ENCODE data around the gene ZC3H12C.

The ZC3H12C gene

DNA sequence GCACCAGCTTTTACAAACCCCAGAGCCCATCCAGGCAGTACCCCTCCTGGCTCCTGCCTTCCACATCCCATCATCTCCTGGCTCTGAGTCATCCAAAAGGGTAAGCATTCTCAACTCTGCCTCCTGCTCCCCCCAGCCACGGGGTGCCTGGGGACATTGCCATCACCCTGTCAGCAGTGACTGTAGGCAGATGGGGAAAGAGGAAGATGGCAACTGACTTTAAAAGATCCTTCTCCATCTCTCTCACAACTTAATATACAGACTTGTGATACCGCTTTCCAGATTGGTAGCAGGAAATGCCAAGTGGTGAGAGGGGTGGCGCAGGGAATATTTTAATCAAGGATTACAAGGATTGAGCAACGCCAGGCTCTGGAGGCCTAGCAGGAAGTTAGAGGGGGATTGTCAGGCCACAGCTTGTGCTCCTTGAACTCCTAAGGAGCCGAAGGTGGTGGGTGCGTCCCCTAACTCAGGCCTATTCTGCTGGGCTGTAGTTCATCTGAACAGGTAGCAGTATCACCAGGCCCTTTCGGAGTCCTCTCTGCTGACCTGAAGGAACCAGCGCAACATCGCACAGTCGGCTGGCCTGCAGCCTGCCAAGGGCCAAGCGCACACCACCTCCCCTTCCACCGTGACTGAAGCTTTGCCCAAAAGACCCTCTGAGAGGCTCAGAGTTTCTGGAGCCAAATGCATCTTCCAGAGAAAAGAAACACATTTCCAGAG, 83.3 kb downstream of the ZC3H12C start:
- H3K27me3 ChIP-seq (ENCODE audit: control insufficient read depth in 5 of 5, insufficient read depth in 4 of 5, low read length in 5 of 5) = no peaks in the 10 kb centered on the region
- H3K4me3 ChIP-seq (ENCODE audit: low read depth in 1 of 5, low read length in 5 of 5) = no peak overlapping the region
- H3K9me3 ChIP-seq (ENCODE audit: control insufficient read depth in 5 of 5, low read length in 5 of 5) = no peaks in the 10 kb centered on the region
- no peak overlapping the region for H3K27ac ChIP-seq (ENCODE audit: low read depth, low read length)
- peaks cover 0 to 13% (median 7%) of the 10 kb centered on the region in 5 donors for H3K4me1 ChIP-seq (ENCODE audit: control insufficient read depth in 5 of 5, insufficient read depth in 5 of 5, low read length in 5 of 5)
- no peak overlapping the region for H3K9ac ChIP-seq (ENCODE audit: low read length in 5 of 5)
- H3K36me3 ChIP-seq (ENCODE audit: control insufficient read depth in 5 of 5, insufficient read depth in 5 of 5, low read length in 5 of 5) = no peaks in the 10 kb centered on the region

DNA sequence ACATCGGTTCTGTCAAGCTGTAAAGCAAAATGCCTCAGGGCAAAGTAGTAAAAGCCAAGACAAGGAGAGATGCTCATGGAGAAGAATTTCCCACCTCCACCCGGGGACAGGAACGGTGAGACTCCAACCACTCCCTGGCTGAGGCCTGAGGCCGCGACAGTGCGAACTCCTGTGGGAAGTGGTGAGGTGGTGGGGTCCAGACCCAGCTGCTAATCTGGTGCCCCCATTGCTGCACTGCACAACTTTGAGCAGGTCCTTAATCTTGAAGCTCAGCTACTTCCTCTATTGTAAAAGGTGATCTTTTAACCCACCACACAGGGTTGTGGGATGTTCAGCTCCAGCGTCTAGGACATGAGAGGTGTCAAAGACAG, 83.9 kb downstream of the ZC3H12C start:
- H3K27ac ChIP-seq (ENCODE audit: low read depth, low read length) = no peak overlapping the region
- peaks cover 0 to 13% (median 7%) of the 10 kb centered on the region in 5 donors for H3K4me1 ChIP-seq (ENCODE audit: control insufficient read depth in 5 of 5, insufficient read depth in 5 of 5, low read length in 5 of 5)

DNA sequence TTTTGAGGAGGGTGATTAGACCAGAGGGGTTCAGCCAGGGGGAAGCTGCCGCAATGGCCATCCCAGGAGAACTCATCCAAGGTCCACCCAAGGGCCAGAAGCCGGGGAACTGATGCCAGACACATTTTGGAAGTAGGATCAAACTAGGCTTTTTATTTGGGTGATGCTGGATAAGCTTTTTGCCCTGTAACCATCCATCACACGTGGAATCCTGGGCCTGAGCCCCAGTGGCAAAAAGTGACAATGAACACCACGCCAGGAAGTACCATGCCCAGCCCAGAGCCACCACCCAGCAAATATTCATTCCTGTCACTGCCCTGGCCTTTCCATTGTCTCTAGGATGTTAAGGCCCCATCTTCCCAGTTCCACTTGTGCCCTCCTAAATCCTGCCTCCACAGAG, 85.9 kb downstream of the ZC3H12C start:
- Histone ChIP-seq H3K9ac (ENCODE audit: low read length in 5 of 5) (no peak overlapping the region), H3K4me1 (ENCODE audit: control insufficient read depth in 5 of 5, insufficient read depth in 5 of 5, low read length in 5 of 5) (peaks cover 0 to 9% (median 7%) of the 10 kb centered on the region in 5 donors), H3K4me3 (ENCODE audit: low read depth in 1 of 5, low read length in 5 of 5) (no peak overlapping the region), H3K36me3 (ENCODE audit: control insufficient read depth in 5 of 5, insufficient read depth in 5 of 5, low read length in 5 of 5) (no peaks in the 10 kb centered on the region), H3K9me3 (ENCODE audit: control insufficient read depth in 5 of 5, low read length in 5 of 5) (no peaks in the 10 kb centered on the region), H3K27ac (ENCODE audit: low read depth, low read length) (no peak overlapping the region), H3K27me3 (ENCODE audit: control insufficient read depth in 5 of 5, insufficient read depth in 4 of 5, low read length in 5 of 5) (no peaks in the 10 kb centered on the region)

More for the DNA sequence above, 83.9 kb downstream of the ZC3H12C start:
- Histone ChIP-seq H3K36me3 (ENCODE audit: control insufficient read depth in 5 of 5, insufficient read depth in 5 of 5, low read length in 5 of 5) (no peaks in the 10 kb centered on the region), H3K9ac (ENCODE audit: low read length in 5 of 5) (no peak overlapping the region), H3K27me3 (ENCODE audit: control insufficient read depth in 5 of 5, insufficient read depth in 4 of 5, low read length in 5 of 5) (no peaks in the 10 kb centered on the region), H3K4me3 (ENCODE audit: low read depth in 1 of 5, low read length in 5 of 5) (no peak overlapping the region), H3K9me3 (ENCODE audit: control insufficient read depth in 5 of 5, low read length in 5 of 5) (no peaks in the 10 kb centered on the region)

DNA sequence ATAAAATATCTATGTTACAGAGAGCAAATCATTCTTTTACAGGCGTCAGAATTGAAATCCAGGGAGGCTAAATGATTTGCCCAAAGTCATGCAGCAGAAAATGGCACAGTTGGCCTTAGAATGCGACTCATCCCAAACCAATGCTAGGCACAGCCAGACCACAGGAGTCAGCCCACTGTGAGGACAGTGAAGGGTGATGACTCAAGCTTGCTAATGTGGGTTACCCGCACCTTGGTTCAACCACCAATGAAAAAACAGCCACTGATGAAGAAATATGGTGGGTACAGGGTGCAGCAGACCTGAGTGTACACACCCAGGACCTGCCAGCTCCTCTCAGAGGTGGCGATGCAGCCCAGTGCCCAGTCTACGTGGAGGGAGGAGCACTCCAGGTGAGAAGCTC, 89.7 kb downstream of the ZC3H12C start:
- H3K4me3 ChIP-seq (ENCODE audit: low read depth in 1 of 5, low read length in 5 of 5) = no peak overlapping the region
- no peak overlapping the region for H3K9ac ChIP-seq (ENCODE audit: low read length in 5 of 5)
- peaks cover 0 to 2% (median 0%) of the 10 kb centered on the region in 5 donors for H3K36me3 ChIP-seq (ENCODE audit: control insufficient read depth in 5 of 5, insufficient read depth in 5 of 5, low read length in 5 of 5)
- no peaks in the 10 kb centered on the region for H3K27me3 ChIP-seq (ENCODE audit: control insufficient read depth in 5 of 5, insufficient read depth in 4 of 5, low read length in 5 of 5)
- H3K4me1 ChIP-seq (ENCODE audit: control insufficient read depth in 5 of 5, insufficient read depth in 5 of 5, low read length in 5 of 5) = no peaks in the 10 kb centered on the region
- H3K27ac ChIP-seq (ENCODE audit: low read depth, low read length) = no peak overlapping the region
- H3K9me3 ChIP-seq (ENCODE audit: control insufficient read depth in 5 of 5, low read length in 5 of 5) = no peaks in the 10 kb centered on the region

DNA sequence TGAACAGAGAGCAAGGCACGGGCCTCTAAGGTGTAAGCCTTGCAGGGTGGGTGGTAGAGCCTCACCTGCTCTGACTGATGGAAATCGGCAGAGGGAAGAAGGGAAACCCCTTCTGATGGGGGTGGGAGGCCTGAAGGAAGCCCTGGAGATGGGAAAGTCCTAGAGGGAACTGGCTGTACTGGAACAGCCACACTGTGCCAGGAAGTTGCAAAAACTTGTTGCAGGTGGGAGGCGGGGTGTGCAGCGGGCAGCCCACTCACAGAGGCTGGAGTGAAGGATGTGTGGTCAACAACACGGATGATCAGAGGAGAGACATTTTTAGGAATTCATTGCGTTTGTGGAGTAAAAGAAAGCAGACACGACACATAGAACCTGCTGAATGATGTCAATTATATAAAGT, 91.3 kb downstream of the ZC3H12C start:
- Histone ChIP-seq H3K27me3 (ENCODE audit: control insufficient read depth in 5 of 5, insufficient read depth in 4 of 5, low read length in 5 of 5) (no peaks in the 10 kb centered on the region), H3K9me3 (ENCODE audit: control insufficient read depth in 5 of 5, low read length in 5 of 5) (no peaks in the 10 kb centered on the region), H3K4me3 (ENCODE audit: low read depth in 1 of 5, low read length in 5 of 5) (no peak overlapping the region), H3K27ac (ENCODE audit: low read depth, low read length) (no peak overlapping the region), H3K36me3 (ENCODE audit: control insufficient read depth in 5 of 5, insufficient read depth in 5 of 5, low read length in 5 of 5) (peaks cover 0 to 2% (median 0%) of the 10 kb centered on the region in 5 donors), H3K4me1 (ENCODE audit: control insufficient read depth in 5 of 5, insufficient read depth in 5 of 5, low read length in 5 of 5) (no peaks in the 10 kb centered on the region), H3K9ac (ENCODE audit: low read length in 5 of 5) (no peak overlapping the region)

DNA sequence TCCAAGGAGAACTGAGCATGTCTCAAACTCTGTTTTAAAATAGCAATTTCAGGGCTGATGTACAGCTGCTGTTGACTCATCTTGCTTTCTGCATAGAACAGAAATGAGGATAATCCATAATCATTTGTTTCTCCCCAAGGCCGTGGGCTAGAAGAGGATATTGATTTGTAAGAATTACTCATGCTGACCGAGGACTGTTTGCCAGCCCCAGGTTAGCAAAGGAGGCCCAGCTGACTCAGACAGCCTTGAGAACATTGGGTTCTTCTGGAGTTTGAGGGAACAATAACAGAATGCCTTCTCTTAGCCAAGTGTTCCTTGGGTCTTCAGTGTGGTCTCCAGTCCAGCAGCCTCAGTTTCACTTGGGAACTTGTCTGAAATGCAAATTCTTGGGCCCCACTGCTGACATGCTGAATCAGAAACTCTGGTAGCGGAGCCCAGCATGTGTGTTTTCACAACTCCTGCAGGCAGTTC, 92.0 kb downstream of the ZC3H12C start:
- Histone ChIP-seq H3K4me1 (ENCODE audit: control insufficient read depth in 5 of 5, insufficient read depth in 5 of 5, low read length in 5 of 5) (no peaks in the 10 kb centered on the region), H3K9me3 (ENCODE audit: control insufficient read depth in 5 of 5, low read length in 5 of 5) (no peaks in the 10 kb centered on the region), H3K36me3 (ENCODE audit: control insufficient read depth in 5 of 5, insufficient read depth in 5 of 5, low read length in 5 of 5) (peaks cover 0 to 2% (median 0%) of the 10 kb centered on the region in 5 donors), H3K27me3 (ENCODE audit: control insufficient read depth in 5 of 5, insufficient read depth in 4 of 5, low read length in 5 of 5) (no peaks in the 10 kb centered on the region), H3K4me3 (ENCODE audit: low read depth in 1 of 5, low read length in 5 of 5) (no peak overlapping the region), H3K27ac (ENCODE audit: low read depth, low read length) (no peak overlapping the region), H3K9ac (ENCODE audit: low read length in 5 of 5) (no peak overlapping the region)

DNA sequence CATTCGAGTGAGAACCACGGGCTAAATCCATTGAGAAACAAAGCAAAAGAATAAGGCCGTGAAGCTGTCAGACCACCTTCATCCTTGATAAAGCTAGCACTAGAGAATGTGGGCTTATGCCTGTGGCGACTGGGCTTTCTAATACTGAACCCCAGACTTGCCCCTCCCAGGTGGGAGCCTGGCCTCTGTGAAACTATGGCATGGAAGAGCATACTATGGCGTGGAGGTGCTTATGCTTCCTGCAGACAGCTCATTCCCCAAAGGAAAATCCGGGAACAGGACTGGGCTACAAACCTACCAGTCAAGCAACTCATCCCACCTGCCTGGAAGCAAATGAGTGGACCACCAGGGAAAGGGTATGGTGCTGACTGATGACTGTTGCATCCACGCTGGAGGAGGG, 92.4 kb downstream of the ZC3H12C start:
- Histone ChIP-seq H3K9ac (ENCODE audit: low read length in 5 of 5) (no peak overlapping the region), H3K9me3 (ENCODE audit: control insufficient read depth in 5 of 5, low read length in 5 of 5) (no peaks in the 10 kb centered on the region), H3K27ac (ENCODE audit: low read depth, low read length) (no peak overlapping the region), H3K36me3 (ENCODE audit: control insufficient read depth in 5 of 5, insufficient read depth in 5 of 5, low read length in 5 of 5) (peaks cover 0 to 2% (median 0%) of the 10 kb centered on the region in 5 donors), H3K4me1 (ENCODE audit: control insufficient read depth in 5 of 5, insufficient read depth in 5 of 5, low read length in 5 of 5) (no peaks in the 10 kb centered on the region), H3K4me3 (ENCODE audit: low read depth in 1 of 5, low read length in 5 of 5) (no peak overlapping the region), H3K27me3 (ENCODE audit: control insufficient read depth in 5 of 5, insufficient read depth in 4 of 5, low read length in 5 of 5) (no peaks in the 10 kb centered on the region)

DNA sequence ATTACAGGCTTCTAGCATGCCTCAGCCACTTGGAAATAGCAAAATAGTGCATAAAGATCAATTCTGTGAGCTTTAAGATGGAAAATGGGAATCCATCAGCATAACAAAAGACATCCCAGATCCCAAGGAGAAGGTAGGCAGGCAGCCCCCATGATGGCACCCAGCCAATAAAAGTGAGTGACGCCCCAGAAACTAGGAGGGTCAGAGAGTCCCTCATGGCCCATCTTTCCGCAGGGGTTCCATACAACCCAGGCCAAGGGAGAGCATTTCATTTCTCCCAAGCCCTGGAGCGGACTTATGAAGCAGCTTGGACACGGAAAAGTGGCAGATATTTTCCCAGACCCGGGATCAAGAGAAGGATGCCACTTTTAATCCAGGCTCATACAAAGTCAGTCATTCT, 93.3 kb downstream of the ZC3H12C start:
- Histone ChIP-seq H3K36me3 (ENCODE audit: control insufficient read depth in 5 of 5, insufficient read depth in 5 of 5, low read length in 5 of 5) (peaks cover 0 to 2% (median 0%) of the 10 kb centered on the region in 5 donors), H3K4me3 (ENCODE audit: low read depth in 1 of 5, low read length in 5 of 5) (no peak overlapping the region), H3K9me3 (ENCODE audit: control insufficient read depth in 5 of 5, low read length in 5 of 5) (no peaks in the 10 kb centered on the region), H3K27ac (ENCODE audit: low read depth, low read length) (no peak overlapping the region), H3K27me3 (ENCODE audit: control insufficient read depth in 5 of 5, insufficient read depth in 4 of 5, low read length in 5 of 5) (no peaks in the 10 kb centered on the region), H3K4me1 (ENCODE audit: control insufficient read depth in 5 of 5, insufficient read depth in 5 of 5, low read length in 5 of 5) (no peaks in the 10 kb centered on the region), H3K9ac (ENCODE audit: low read length in 5 of 5) (no peak overlapping the region)

DNA sequence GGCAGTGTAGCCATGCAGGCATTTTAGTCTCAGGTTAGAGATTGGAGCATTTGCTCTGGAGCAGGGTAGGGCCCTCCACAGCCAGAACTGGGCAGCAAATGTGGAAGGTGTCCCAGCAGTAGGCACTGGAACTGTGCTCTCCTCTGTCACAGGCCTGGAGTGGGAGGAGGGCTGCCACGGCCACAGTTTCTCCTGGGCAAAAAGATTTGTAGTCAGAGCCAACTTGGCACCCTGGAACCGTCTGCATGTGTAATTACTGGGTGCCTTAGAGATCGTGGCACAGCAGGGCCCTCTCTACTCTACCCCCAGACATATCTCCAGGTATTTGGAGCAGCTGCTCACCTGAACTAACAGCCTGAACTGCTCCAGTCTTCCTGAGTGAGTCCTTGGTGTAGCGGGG, 93.7 kb downstream of the ZC3H12C start:
- Histone ChIP-seq H3K27me3 (ENCODE audit: control insufficient read depth in 5 of 5, insufficient read depth in 4 of 5, low read length in 5 of 5) (no peaks in the 10 kb centered on the region), H3K4me3 (ENCODE audit: low read depth in 1 of 5, low read length in 5 of 5) (no peak overlapping the region), H3K4me1 (ENCODE audit: control insufficient read depth in 5 of 5, insufficient read depth in 5 of 5, low read length in 5 of 5) (no peaks in the 10 kb centered on the region), H3K9ac (ENCODE audit: low read length in 5 of 5) (no peak overlapping the region), H3K36me3 (ENCODE audit: control insufficient read depth in 5 of 5, insufficient read depth in 5 of 5, low read length in 5 of 5) (peaks cover 0 to 2% (median 0%) of the 10 kb centered on the region in 5 donors), H3K27ac (ENCODE audit: low read depth, low read length) (no peak overlapping the region), H3K9me3 (ENCODE audit: control insufficient read depth in 5 of 5, low read length in 5 of 5) (no peaks in the 10 kb centered on the region)

DNA sequence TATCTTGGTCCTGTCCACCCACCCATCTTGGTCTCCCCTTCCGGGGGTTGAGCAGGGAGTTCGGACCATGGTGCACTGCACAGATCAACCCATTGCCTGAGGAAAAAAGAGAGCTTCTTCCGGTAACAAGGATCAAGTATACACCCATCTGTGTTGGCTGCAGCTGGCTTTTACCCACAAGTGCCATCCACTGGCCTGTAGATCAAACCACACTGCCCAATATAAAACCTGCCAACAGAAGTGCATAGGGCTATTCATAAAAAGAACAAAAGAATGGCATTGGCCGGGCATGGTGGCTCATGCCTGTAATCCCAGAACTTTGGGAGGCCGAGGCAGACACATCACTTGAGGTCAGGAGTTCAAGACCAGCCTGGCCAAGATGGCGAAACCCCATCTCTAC, 94.5 kb downstream of the ZC3H12C start:
- H3K4me1 ChIP-seq (ENCODE audit: control insufficient read depth in 5 of 5, insufficient read depth in 5 of 5, low read length in 5 of 5) = no peaks in the 10 kb centered on the region
- no peak overlapping the region for H3K27ac ChIP-seq (ENCODE audit: low read depth, low read length)
- H3K36me3 ChIP-seq (ENCODE audit: control insufficient read depth in 5 of 5, insufficient read depth in 5 of 5, low read length in 5 of 5) = peaks cover 0 to 2% (median 0%) of the 10 kb centered on the region in 5 donors
- no peaks in the 10 kb centered on the region for H3K27me3 ChIP-seq (ENCODE audit: control insufficient read depth in 5 of 5, insufficient read depth in 4 of 5, low read length in 5 of 5)
- H3K9ac ChIP-seq (ENCODE audit: low read length in 5 of 5) = no peak overlapping the region
- no peaks in the 10 kb centered on the region for H3K9me3 ChIP-seq (ENCODE audit: control insufficient read depth in 5 of 5, low read length in 5 of 5)
- no peak overlapping the region for H3K4me3 ChIP-seq (ENCODE audit: low read depth in 1 of 5, low read length in 5 of 5)
